Measurements from ENCODE around the gene HTT-AS. TPM values are rescaled to one million over a fixed set of nuclear protein-coding genes. Genes with fewer than 3 reads are reported as not detected.
"Not testable (repeated sequence)": the region's sequence is repeated elsewhere in the genome, so short reads cannot be mapped to it uniquely, and the experiment has no call there.

The HTT-AS gene
- total RNA-seq, 2 donors from 2014 or later: not detected

DNA sequence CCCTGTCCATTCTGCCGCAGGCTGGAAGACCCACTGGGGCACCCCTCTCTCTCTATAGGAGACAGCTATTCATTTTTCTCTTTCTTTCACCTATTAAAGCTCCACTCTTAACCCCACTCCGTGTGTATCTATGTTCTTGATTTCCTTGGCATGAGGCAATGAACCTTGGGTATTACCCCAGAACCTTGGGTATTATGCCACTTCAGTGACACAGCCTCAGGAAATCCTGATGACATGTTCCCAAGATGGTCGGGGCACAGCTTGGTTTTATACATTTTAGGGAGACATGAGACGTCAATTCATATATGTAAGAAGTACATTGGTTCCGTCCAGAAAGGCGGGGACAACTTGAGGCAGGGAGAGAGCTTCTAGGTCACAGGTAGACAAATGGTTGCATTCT, 13.4 kb downstream of the HTT-AS start:
- no peak for TF ChIP-seq POLR2A (IDR thresholded peaks at IDR 0.05)
- TF ChIP-seq POLR2AphosphoS5 (IDR thresholded peaks at IDR 0.05): no peak
- TF ChIP-seq CTCF (IDR thresholded peaks at IDR 0.05): no peak
- H3K27ac ChIP-seq: no peak overlapping the region
- intact Hi-C loops (cut with DNase I): no loop called here
- no peaks in the 10 kb centered on the region for H3K36me3 ChIP-seq
- no peaks in the 10 kb centered on the region for H3K4me1 ChIP-seq (replicated peaks)
- H3K9me3 ChIP-seq: no peaks in the 10 kb centered on the region
- H3K27me3 ChIP-seq (replicated peaks; ENCODE audit: insufficient read depth): no peaks in the 10 kb centered on the region
- no peak overlapping the region for H3K4me3 ChIP-seq
- no peak for DNase-seq (ENCODE audit: low spot score)
- WGBS: 81% methylated on average over 6 of the region's 6 CpGs

- intact Hi-C loops (cut with DNase I): no loop called here
Observed at GRCh38 chr4:3059943-3060342, 14.4 kb downstream of the HTT-AS start.

GRCh38 chr4:3054169-3054759, 20.1 kb downstream of the HTT-AS start:
- Histone ChIP-seq H3K27me3 (replicated peaks; ENCODE audit: insufficient read depth) (no peaks in the 10 kb centered on the region), H3K9me3 (no peaks in the 10 kb centered on the region), H3K4me1 (replicated peaks) (no peaks in the 10 kb centered on the region), H3K36me3 (no peaks in the 10 kb centered on the region), H3K4me3 (no peak overlapping the region), H3K27ac (no peak overlapping the region)
- DNase-seq (ENCODE audit: low spot score): no peak
- 88% methylated on average over 2 of the region's 2 CpGs for whole genome bisulfite sequencing
- no peak for TF ChIP-seq POLR2AphosphoS5 (IDR thresholded peaks at IDR 0.05)
- TF ChIP-seq CTCF (IDR thresholded peaks at IDR 0.05): no peak
- no peak for TF ChIP-seq POLR2A (IDR thresholded peaks at IDR 0.05)
- intact Hi-C loops (cut with DNase I): no loop called here

More at GRCh38 chr4:3059943-3060342, 14.4 kb downstream of the HTT-AS start:
- Histone ChIP-seq H3K27me3 (replicated peaks; ENCODE audit: insufficient read depth) (no peaks in the 10 kb centered on the region), H3K4me3 (no peak overlapping the region), H3K9me3 (no peaks in the 10 kb centered on the region), H3K4me1 (replicated peaks) (no peaks in the 10 kb centered on the region), H3K27ac (no peak overlapping the region), H3K36me3 (no peaks in the 10 kb centered on the region)
- DNase-seq (ENCODE audit: low spot score): no peak
- TF ChIP-seq POLR2A (IDR thresholded peaks at IDR 0.05): no peak
- no peak for TF ChIP-seq CTCF (IDR thresholded peaks at IDR 0.05)
- no peak for TF ChIP-seq POLR2AphosphoS5 (IDR thresholded peaks at IDR 0.05)
- 74% methylated on average over 6 of the region's 6 CpGs for WGBS

GRCh38 chr4:3051141-3051897, 23.0 kb downstream of the HTT-AS start:
- intact Hi-C loops (cut with DNase I); DNase-seq (ENCODE audit: low spot score); H3K27me3 ChIP-seq (replicated peaks; ENCODE audit: insufficient read depth); H3K4me1 ChIP-seq (replicated peaks); H3K36me3 ChIP-seq; H3K27ac ChIP-seq; H3K9me3 ChIP-seq; H3K4me3 ChIP-seq: not testable (repeated sequence)
- 80% methylated on average over 12 of the region's 12 CpGs for WGBS

- intact Hi-C loops (cut with DNase I): no loop called here
- Histone ChIP-seq H3K36me3 (no peaks in the 10 kb centered on the region), H3K4me3 (no peak overlapping the region), H3K4me1 (replicated peaks) (no peaks in the 10 kb centered on the region), H3K27ac (no peak overlapping the region), H3K9me3 (no peaks in the 10 kb centered on the region), H3K27me3 (replicated peaks; ENCODE audit: insufficient read depth) (no peaks in the 10 kb centered on the region)
- peak; percentile 56 for DNase-seq (ENCODE audit: low spot score)
- WGBS: 57% methylated on average over 20 of the region's 20 CpGs
- no peak for TF ChIP-seq POLR2A (IDR thresholded peaks at IDR 0.05)
- TF ChIP-seq CTCF (IDR thresholded peaks at IDR 0.05): peak; percentile 10 to 67 (median 48)
- TF ChIP-seq POLR2AphosphoS5 (IDR thresholded peaks at IDR 0.05): no peak
Observed at GRCh38 chr4:3047464-3048286, 26.7 kb downstream of the HTT-AS start.

Measured in prostate gland (tissue), 2 donors.